SK-N-SH treated with all-trans-retinoic acid at 6 μM for 48 hours (cell line): ENCODE data around the gene CHERP.

Source experiments
- BACH2 ChIP-seq: fragments of 250-450 bp; sonication (Bioruptor Pico); IDR thresholded peaks from 2 replicates; pipeline ENCODE4 v1.9.0; 2021; ENCODE audit warnings: mild to moderate bottlenecking, borderline replicate concordance
- CSDC2 ChIP-seq: fragments of 250-450 bp; sonication (Bioruptor Pico); IDR thresholded peaks from 2 replicates; pipeline ENCODE4 v1.5.0; 2020; ENCODE audit warnings: mild to moderate bottlenecking, moderate library complexity
- PATZ1 ChIP-seq: fragments of 250-450 bp; sonication (Bioruptor Pico); IDR thresholded peaks from 2 replicates; pipeline ENCODE4 v1.8.0; 2020; ENCODE audit warnings: mild to moderate bottlenecking, moderate library complexity, borderline replicate concordance
- TSHZ2 ChIP-seq: fragments of 250-450 bp; sonication (Bioruptor Pico); IDR thresholded peaks from 2 replicates; pipeline ENCODE4 v1.5.0; 2020; ENCODE audit warnings: mild to moderate bottlenecking, moderate library complexity
- ZC3H10 ChIP-seq: fragments of 250-450 bp; sonication (Bioruptor Pico); IDR thresholded peaks from 2 replicates; pipeline ENCODE4 v1.5.1; 2021; ENCODE audit warnings: mild to moderate bottlenecking, moderate library complexity
- ZFP30 ChIP-seq: fragments of 450-650 bp; formaldehyde crosslinking; IDR thresholded peaks from 2 replicates; pipeline ENCODE4 v1.5.0; 2022; ENCODE audit warnings: mild to moderate bottlenecking, moderate library complexity
- ZNF565 ChIP-seq: fragments of 450-650 bp; formaldehyde crosslinking; conservative IDR thresholded peaks from 2 replicates; pipeline ENCODE4 v1.5.0; 2020; ENCODE audit warnings: low read depth, mild to moderate bottlenecking, moderate library complexity
- ZNF8 ChIP-seq: fragments of 450-650 bp; formaldehyde crosslinking; IDR thresholded peaks from 2 replicates; pipeline ENCODE4 v1.5.0; 2020; ENCODE audit warnings: mild to moderate bottlenecking, moderate library complexity
- TF ChIP-seq, protein P1 (sequence below): fragments of 250-450 bp; sonication (Bioruptor Pico); IDR thresholded peaks from 2 replicates; pipeline ENCODE4 v1.8.0; 2021; ENCODE audit warnings: low read depth, mild to moderate bottlenecking, moderate library complexity, borderline replicate concordance

DNA sequence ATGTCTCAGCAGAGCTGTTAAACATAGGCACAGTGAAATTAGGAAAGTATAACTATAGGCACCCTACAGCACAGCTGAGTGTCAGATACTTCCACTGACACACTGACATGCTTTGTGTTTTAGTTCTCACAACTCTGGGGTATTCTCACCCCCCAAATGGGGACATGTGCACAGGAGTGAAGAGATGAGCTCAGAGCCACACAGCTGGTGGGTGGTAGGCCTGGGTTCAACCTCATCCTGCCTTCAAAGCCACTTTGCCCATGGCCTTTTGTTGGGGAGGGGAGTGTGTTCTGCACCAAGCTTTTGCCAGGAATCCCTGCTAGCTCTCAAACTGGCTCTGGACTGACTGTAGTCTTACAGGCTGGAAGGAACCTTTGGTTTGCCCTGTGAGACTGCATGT lies 31.7 kb upstream of the CHERP start:
- no peak for TF ChIP-seq ZFP30 (CRISPR knock-in tag)
- no peak for TF ChIP-seq CSDC2
- TF ChIP-seq PATZ1: no peak
- no peak for TF ChIP-seq TSHZ2 (CRISPR knock-in tag)
- no peak for TF ChIP-seq BACH2
- TF ChIP-seq ZNF565 (CRISPR knock-in tag): no peak
- TF ChIP-seq, protein P1, sequence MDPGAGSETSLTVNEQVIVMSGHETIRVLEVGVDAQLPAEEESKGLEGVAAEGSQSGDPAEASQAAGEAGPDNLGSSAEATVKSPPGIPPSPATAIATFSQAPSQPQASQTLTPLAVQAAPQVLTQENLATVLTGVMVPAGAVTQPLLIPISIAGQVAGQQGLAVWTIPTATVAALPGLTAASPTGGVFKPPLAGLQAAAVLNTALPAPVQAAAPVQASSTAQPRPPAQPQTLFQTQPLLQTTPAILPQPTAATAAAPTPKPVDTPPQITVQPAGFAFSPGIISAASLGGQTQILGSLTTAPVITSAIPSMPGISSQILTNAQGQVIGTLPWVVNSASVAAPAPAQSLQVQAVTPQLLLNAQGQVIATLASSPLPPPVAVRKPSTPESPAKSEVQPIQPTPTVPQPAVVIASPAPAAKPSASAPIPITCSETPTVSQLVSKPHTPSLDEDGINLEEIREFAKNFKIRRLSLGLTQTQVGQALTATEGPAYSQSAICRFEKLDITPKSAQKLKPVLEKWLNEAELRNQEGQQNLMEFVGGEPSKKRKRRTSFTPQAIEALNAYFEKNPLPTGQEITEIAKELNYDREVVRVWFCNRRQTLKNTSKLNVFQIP (CRISPR knock-in tag): no peak
- TF ChIP-seq ZNF8 (CRISPR knock-in tag): no peak
- TF ChIP-seq ZC3H10 (CRISPR knock-in tag): no peak
